HepG2 (cell line): ENCODE results near the gene VILL. TPM values are rescaled to one million over a fixed set of nuclear protein-coding genes. Genes with fewer than 3 reads are reported as not detected.
A peak's percentile ranks its signal among the peaks of the same experiment; 100 is the strongest.

Experiments used
- ATAC-seq: fragments of 200-7000 bp; cut with Tn5 transposase; 3 replicates; pipeline ENCODE4 v1.9.1; 2020; ENCODE audit warnings: mild to moderate bottlenecking, moderate library complexity
- BruUV-seq: library from RNA; stranded (reverse); fragments of 400-500 nt; replicated peaks from 2 replicates; lab custom pipeline; 2021; lab: Mats Ljungman, UMichigan
- CTCF ChIA-PET: fragments of 300-600 bp; formaldehyde crosslinking; extraction: SDS; loops from one replicate; lab custom pipeline; 2021; ENCODE audit warnings: low total read pairs, inconsistent platforms, low intra/inter-chr PET ratio; lab: Yijun Ruan, JAX
- POLR2A ChIA-PET: fragments of 350-600 bp; sonication (Branson Sonifier 250); formaldehyde crosslinking; loops from one replicate; lab custom pipeline; 2020; ENCODE audit warnings: antibody characterized with exemption, inconsistent platforms; lab: Yijun Ruan, JAX
- DNase-seq: peaks from one replicate; pipeline ENCODE4 v3.0.0-alpha.2; 2015; ENCODE audit warnings: low spot score
- FAIRE-seq: peaks from 3 replicates; lab custom pipeline; 2011; peaks lifted over from hg19 to GRCh38; lab: Jason Lieb, UNC
- H2AFZ ChIP-seq: one replicate; pipeline ENCODE4 v1.6.1; 2011; ENCODE audit warnings: low read length, inconsistent platforms
- H3K27ac ChIP-seq: fragments of 300-600 bp; 3 replicates; pipeline ENCODE4 v1.8.0; 2011; ENCODE audit warnings: mixed run types, mild to moderate bottlenecking, mixed read lengths, low read length, inconsistent platforms; ENCODE audit not compliant: insufficient read depth; ENCODE audit errors: extremely low read length
- H3K27me3 ChIP-seq, 2 experiments: fragments of 200-600 bp in 1 of 2; 2 replicates in 1 of 2; 3 replicates in 1 of 2; pipeline versions ENCODE4 v1.6.0 to v1.8.0; 2011; ENCODE audit warnings: low read length in 2 of 2, mild to moderate bottlenecking in 2 of 2, moderate library complexity in 2 of 2, inconsistent platforms in 1 of 2; ENCODE audit not compliant: insufficient read depth in 2 of 2, control insufficient read depth in 1 of 2
- H3K36me3 ChIP-seq, 2 experiments: fragments of 200-600 bp in 1 of 2; replicated peaks in 1 of 2; 2 replicates in 1 of 2; 3 replicates in 1 of 2; pipeline versions ENCODE4 v1.5.1 to v1.8.0; 2011; ENCODE audit warnings: low read length in 2 of 2, inconsistent platforms in 1 of 2; ENCODE audit not compliant: insufficient read depth in 2 of 2, control insufficient read depth in 1 of 2
- H3K4me1 ChIP-seq: 2 replicates; pipeline ENCODE4 v1.5.1; 2012; ENCODE audit warnings: low read length, inconsistent platforms; ENCODE audit not compliant: insufficient read depth
- H3K4me2 ChIP-seq: 2 replicates; pipeline ENCODE4 v1.6.0; 2011; ENCODE audit warnings: low read depth, low read length, inconsistent platforms
- H3K4me3 ChIP-seq, 3 experiments: fragments of 200-600 bp in 1 of 3; sonication (generic), shearing (Covaris generic) in 1 of 3; replicated peaks in 1 of 3; 2 replicates each; pipeline ENCODE4 v1.5.1; 2011 to 2016; ENCODE audit warnings: low read length in 3 of 3, inconsistent platforms in 2 of 3, low read depth in 2 of 3, mild to moderate bottlenecking in 2 of 3, control low read depth in 1 of 3, mixed read lengths in 1 of 3; ENCODE audit not compliant: insufficient read depth in 1 of 3
- H3K79me2 ChIP-seq: one replicate; pipeline ENCODE4 v1.6.1; 2011; ENCODE audit warnings: low read length, inconsistent platforms; ENCODE audit not compliant: insufficient read depth
- H3K9ac ChIP-seq: 2 replicates; pipeline ENCODE4 v1.6.0; 2011; ENCODE audit warnings: mild to moderate bottlenecking, low read depth, low read length, inconsistent platforms; ENCODE audit not compliant: insufficient read depth
- H3K9me3 ChIP-seq: 2 replicates; pipeline ENCODE4 v1.5.1; 2012; ENCODE audit warnings: mild to moderate bottlenecking, low read length
- H4K20me1 ChIP-seq: 2 replicates; pipeline ENCODE4 v1.6.0; 2011; ENCODE audit warnings: inconsistent platforms, mild to moderate bottlenecking, low read length, moderate library complexity; ENCODE audit not compliant: insufficient read depth
- CBX5 ChIP-seq: sonication (generic); formaldehyde crosslinking; IDR thresholded peaks from 2 replicates; pipeline ENCODE4 v1.4.0; 2020; ENCODE audit warnings: missing genetic modification reagents, borderline replicate concordance
- CTCF ChIP-seq: sonication (generic); formaldehyde crosslinking; IDR thresholded peaks from 2 replicates; pipeline ENCODE4 v1.5.0; 2020; ENCODE audit warnings: mild to moderate bottlenecking, missing genetic modification reagents, moderate library complexity
- HIVEP1 ChIP-seq: sonication (generic); formaldehyde crosslinking; IDR thresholded peaks from 2 replicates; pipeline ENCODE4 v1.4.0; 2020; ENCODE audit warnings: mild to moderate bottlenecking, missing genetic modification reagents
- HMGXB4 ChIP-seq, 2 experiments: sonication (generic) in 1 of 2; formaldehyde crosslinking in 1 of 2; IDR thresholded peaks; 2 replicates each; pipeline versions ENCODE4 v1.4.0 to v1.6.1; 2018 to 2020; ENCODE audit warnings: missing genetic modification reagents in 2 of 2, borderline replicate concordance in 1 of 2, low read depth in 1 of 2, mild to moderate bottlenecking in 1 of 2, missing biosample characterization in 1 of 2
- KDM5B ChIP-seq: sonication (generic); formaldehyde crosslinking; IDR thresholded peaks from 2 replicates; pipeline ENCODE4 v1.4.0; 2020; ENCODE audit warnings: missing genetic modification reagents, mild to moderate bottlenecking, borderline replicate concordance
- POLR2AphosphoS5 ChIP-seq: IDR thresholded peaks from 2 replicates; pipeline ENCODE4 v1.6.1; 2012; ENCODE audit warnings: low read depth, low read length
- RFXAP ChIP-seq: sonication (generic); formaldehyde crosslinking; IDR thresholded peaks from 2 replicates; pipeline ENCODE4 v1.4.0; 2020; ENCODE audit warnings: missing genetic modification reagents, borderline replicate concordance
- SALL1 ChIP-seq: sonication (generic); formaldehyde crosslinking; IDR thresholded peaks from 2 replicates; pipeline ENCODE4 v1.8.0; 2022; ENCODE audit warnings: mild to moderate bottlenecking, missing genetic modification reagents
- STAG1 ChIP-seq: sonication (generic); formaldehyde crosslinking; IDR thresholded peaks from 2 replicates; pipeline ENCODE4 v1.4.0; 2020; ENCODE audit warnings: missing genetic modification reagents
- TARDBP ChIP-seq: sonication (generic); formaldehyde crosslinking; IDR thresholded peaks from 2 replicates; pipeline ENCODE4 v1.8.0; 2022; ENCODE audit warnings: mild to moderate bottlenecking, missing genetic modification reagents
- TBX2 ChIP-seq: sonication (generic); formaldehyde crosslinking; IDR thresholded peaks from 2 replicates; pipeline ENCODE4 v1.5.0; 2020; ENCODE audit warnings: missing genetic modification reagents, mild to moderate bottlenecking, borderline replicate concordance
- WGBS: methylation state at CpG from one replicate; pipeline ENCODE4 v1.1.6; 2017; ENCODE audit warnings: low lambda C conversion rate; 5-methylcytosine and 5-hydroxymethylcytosine counted together
- in situ Hi-C: cut with HindIII; loops from 2 replicates; pipeline ENCODE4 v1.10.0; 2017; ENCODE audit warnings: low pct_unique_long_range_greater_than_20kb; ENCODE audit not compliant: extremely low pct_ligation_motif_present
- intact Hi-C: fragments of 100-400 bp; cut with micrococcal nuclease; formaldehyde crosslinking; loops from one replicate; pipeline ENCODE4 v1.10.0; 2022; ENCODE audit not compliant: unreplicated experiment
- polyA plus RNA-seq, 8 experiments: library from polyadenylated mRNA; depleted of rRNA in 3 of 8; stranded (reverse) in 7 of 8; unstranded in 1 of 8; fragments of >200 nt; fragmentation: Illumina TruSeq in 4 of 8; extraction: Trizol in 4 of 8; gene quantifications; 2 replicates each; pipeline versions ENCODE4 v1.2.1 to v1.2.3, GENCODE V29; 2011 to 2016; ENCODE audit warnings: low read depth in 4 of 8, missing spikeins in 1 of 8, mixed read lengths in 1 of 8; ENCODE audit not compliant: insufficient read depth in 1 of 8
- total RNA-seq, 5 experiments: library from RNA; depleted of rRNA; stranded (reverse); fragments of >200 nt; fragmentation: Illumina TruSeq; extraction: Trizol; gene quantifications; 2 replicates each; pipeline ENCODE4 v1.2.3, GENCODE V29; 2016; ENCODE audit warnings: low read depth in 1 of 5
- TF ChIP-seq, protein P1 (sequence below): fragments of 450-650 bp; IDR thresholded peaks from 2 replicates; pipeline ENCODE4 v1.6.1; 2016
- TF ChIP-seq, protein P2 (sequence below): sonication (generic); formaldehyde crosslinking; IDR thresholded peaks from 2 replicates; pipeline ENCODE4 v1.4.0; 2020; ENCODE audit warnings: missing genetic modification reagents
- TF ChIP-seq, protein P3 (sequence below): IDR thresholded peaks from 2 replicates; pipeline ENCODE4 v1.4.0; 2020; ENCODE audit warnings: mild to moderate bottlenecking, missing genetic modification reagents

Gene VILL
- total and polyA plus RNA-seq, 2 of the 13 experiments (the other 11 are each of a cell fraction or from before 2014, with no cell fraction given) = 3.2 to 5.3 TPM

GRCh38 chr3:37996785-37997301, 6.3 kb downstream of the VILL start:
- H2AFZ ChIP-seq = no peak overlapping the region
- no peaks in the 10 kb centered on the region for H4K20me1 ChIP-seq
- ATAC-seq (peak; percentile 72), FAIRE-seq (peak; percentile 99), DNase-seq (peak; percentile 80)
- H3K9ac ChIP-seq = no peak overlapping the region
- intact Hi-C loops = no loop called here
- no peak overlapping the region for H3K27ac ChIP-seq
- ChIA-PET POLR2A (interaction anchor here (0.6 to 1.5 kb wide), 5 partner anchors 8 to 168 kb away, joined by 3 to 5 read pairs (median 4); partner anchors contain the start of gene OXSR1), CTCF (interaction anchor here (1.5 to 1.8 kb wide), 2 partner anchors 22 to 141 kb away, joined by 6 to 10 read pairs; no protein-coding TSS in a partner anchor)
- no peaks in the 10 kb centered on the region for H3K9me3 ChIP-seq
- H3K36me3 ChIP-seq = no peaks in the 10 kb centered on the region
- H3K4me1 ChIP-seq = peaks cover 76% of the 10 kb centered on the region
- in situ Hi-C loops = no loop called here
- peaks cover 0 to 22% of the 10 kb centered on the region in 2 experiments; a peak in 2 of 5 replicates for H3K27me3 ChIP-seq
- no TSS peak for BruUV-seq
- no peaks in the 10 kb centered on the region for H3K79me2 ChIP-seq
- H3K4me3 ChIP-seq = no peak overlapping the region
- WGBS = 0% methylated on average over 4 of the region's 7 CpGs
- H3K4me2 ChIP-seq = no peak overlapping the region
- TF ChIP-seq CTCF (CRISPR knock-in tag) = peak; percentile 92
- TF ChIP-seq TBX2 = peak; percentile 50; the same call in 1 of the 2 replicates
- TF ChIP-seq, protein P1, sequence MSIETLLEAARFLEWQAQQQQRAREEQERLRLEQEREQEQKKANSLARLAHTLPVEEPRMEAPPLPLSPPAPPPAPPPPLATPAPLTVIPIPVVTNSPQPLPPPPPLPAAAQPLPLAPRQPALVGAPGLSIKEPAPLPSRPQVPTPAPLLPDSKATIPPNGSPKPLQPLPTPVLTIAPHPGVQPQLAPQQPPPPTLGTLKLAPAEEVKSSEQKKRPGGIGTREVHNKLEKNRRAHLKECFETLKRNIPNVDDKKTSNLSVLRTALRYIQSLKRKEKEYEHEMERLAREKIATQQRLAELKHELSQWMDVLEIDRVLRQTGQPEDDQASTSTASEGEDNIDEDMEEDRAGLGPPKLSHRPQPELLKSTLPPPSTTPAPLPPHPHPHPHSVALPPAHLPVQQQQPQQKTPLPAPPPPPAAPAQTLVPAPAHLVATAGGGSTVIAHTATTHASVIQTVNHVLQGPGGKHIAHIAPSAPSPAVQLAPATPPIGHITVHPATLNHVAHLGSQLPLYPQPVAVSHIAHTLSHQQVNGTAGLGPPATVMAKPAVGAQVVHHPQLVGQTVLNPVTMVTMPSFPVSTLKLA = peak; percentile 78
- no peak for TF ChIP-seq RFXAP (CRISPR knock-in tag)
- TF ChIP-seq SALL1 (CRISPR knock-in tag) = peak; percentile 27; the same call in 1 of the 2 replicates
- peak; percentile 59 for TF ChIP-seq TARDBP (CRISPR knock-in tag)
- no peak for TF ChIP-seq KDM5B
- peak; percentile 55; the same call in 1 of the 2 replicates for TF ChIP-seq CBX5 (CRISPR knock-in tag)
- no peak for TF ChIP-seq HIVEP1 (CRISPR knock-in tag)
- TF ChIP-seq POLR2AphosphoS5 = no peak
- TF ChIP-seq, protein P2, sequence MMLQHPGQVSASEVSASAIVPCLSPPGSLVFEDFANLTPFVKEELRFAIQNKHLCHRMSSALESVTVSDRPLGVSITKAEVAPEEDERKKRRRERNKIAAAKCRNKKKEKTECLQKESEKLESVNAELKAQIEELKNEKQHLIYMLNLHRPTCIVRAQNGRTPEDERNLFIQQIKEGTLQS (CRISPR knock-in tag) = 0 out of 2 replicates have a peak, but pooled peaks have one; percentile 14
- TF ChIP-seq, protein P3, sequence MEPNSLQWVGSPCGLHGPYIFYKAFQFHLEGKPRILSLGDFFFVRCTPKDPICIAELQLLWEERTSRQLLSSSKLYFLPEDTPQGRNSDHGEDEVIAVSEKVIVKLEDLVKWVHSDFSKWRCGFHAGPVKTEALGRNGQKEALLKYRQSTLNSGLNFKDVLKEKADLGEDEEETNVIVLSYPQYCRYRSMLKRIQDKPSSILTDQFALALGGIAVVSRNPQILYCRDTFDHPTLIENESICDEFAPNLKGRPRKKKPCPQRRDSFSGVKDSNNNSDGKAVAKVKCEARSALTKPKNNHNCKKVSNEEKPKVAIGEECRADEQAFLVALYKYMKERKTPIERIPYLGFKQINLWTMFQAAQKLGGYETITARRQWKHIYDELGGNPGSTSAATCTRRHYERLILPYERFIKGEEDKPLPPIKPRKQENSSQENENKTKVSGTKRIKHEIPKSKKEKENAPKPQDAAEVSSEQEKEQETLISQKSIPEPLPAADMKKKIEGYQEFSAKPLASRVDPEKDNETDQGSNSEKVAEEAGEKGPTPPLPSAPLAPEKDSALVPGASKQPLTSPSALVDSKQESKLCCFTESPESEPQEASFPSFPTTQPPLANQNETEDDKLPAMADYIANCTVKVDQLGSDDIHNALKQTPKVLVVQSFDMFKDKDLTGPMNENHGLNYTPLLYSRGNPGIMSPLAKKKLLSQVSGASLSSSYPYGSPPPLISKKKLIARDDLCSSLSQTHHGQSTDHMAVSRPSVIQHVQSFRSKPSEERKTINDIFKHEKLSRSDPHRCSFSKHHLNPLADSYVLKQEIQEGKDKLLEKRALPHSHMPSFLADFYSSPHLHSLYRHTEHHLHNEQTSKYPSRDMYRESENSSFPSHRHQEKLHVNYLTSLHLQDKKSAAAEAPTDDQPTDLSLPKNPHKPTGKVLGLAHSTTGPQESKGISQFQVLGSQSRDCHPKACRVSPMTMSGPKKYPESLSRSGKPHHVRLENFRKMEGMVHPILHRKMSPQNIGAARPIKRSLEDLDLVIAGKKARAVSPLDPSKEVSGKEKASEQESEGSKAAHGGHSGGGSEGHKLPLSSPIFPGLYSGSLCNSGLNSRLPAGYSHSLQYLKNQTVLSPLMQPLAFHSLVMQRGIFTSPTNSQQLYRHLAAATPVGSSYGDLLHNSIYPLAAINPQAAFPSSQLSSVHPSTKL (CRISPR knock-in tag) = peak; percentile 49; the same call in 1 of the 2 replicates
- peak in 1 of 2 experiments; percentile 57; a peak in 1 of 4 replicates for TF ChIP-seq HMGXB4 (CRISPR knock-in tag; IDR thresholded peaks at IDR 0.05; ENCODE audit: borderline replicate concordance in 1 of 2, low read depth in 1 of 2)
- peak; percentile 75 for TF ChIP-seq STAG1 (CRISPR knock-in tag)
